Activated CD8-positive, alpha-beta T cell treated with anti-CD3 and anti-CD28 coated beads for 36 hours (primary cell): ENCODE results near the gene IL6ST. TPM values are rescaled to one million over a fixed set of nuclear protein-coding genes. Genes with fewer than 3 reads are reported as not detected.

ENCODE experiments used
- ATAC-seq: fragments of 200-7000 bp; cut with Tn5 transposase; one replicate; pipeline ENCODE4 v1.10.0; 2021; ENCODE audit warnings: mild to moderate bottlenecking, moderate library complexity
- CTCF ChIA-PET: fragments of 350-600 bp; sonication (Branson Sonifier 250); formaldehyde crosslinking; loops from one replicate; lab custom pipeline; 2021; ENCODE audit warnings: antibody characterized with exemption; lab: Charles Lee
- POLR2A ChIA-PET: fragments of 350-600 bp; sonication (Branson Sonifier 250); formaldehyde crosslinking; loops from one replicate; lab custom pipeline; 2021; ENCODE audit warnings: antibody characterized with exemption; lab: Charles Lee
- DNase-seq: peaks from one replicate; pipeline ENCODE4 v3.0.0-alpha.2; 2020
- H3K27ac Mint-ChIP-seq: one replicate; pipeline ENCODE4 v1.8.0; 2021; ENCODE audit warnings: mild to moderate bottlenecking, mixed read lengths
- H3K27me3 Mint-ChIP-seq: one replicate; pipeline ENCODE4 v1.8.0; 2021; ENCODE audit warnings: mixed read lengths
- H3K36me3 Mint-ChIP-seq: one replicate; pipeline ENCODE4 v1.8.0; 2021; ENCODE audit warnings: low read depth, mixed read lengths
- H3K4me1 Mint-ChIP-seq: one replicate; pipeline ENCODE4 v1.8.0; 2021; ENCODE audit warnings: low read depth, mixed read lengths
- H3K4me3 Mint-ChIP-seq: one replicate; pipeline ENCODE4 v1.8.0; 2021; ENCODE audit warnings: mild to moderate bottlenecking, moderate library complexity, mixed read lengths
- H3K9me3 Mint-ChIP-seq: one replicate; pipeline ENCODE4 v1.8.0; 2021; ENCODE audit warnings: mixed read lengths
- intact Hi-C: fragments of 100-400 bp; cut with micrococcal nuclease; formaldehyde crosslinking; loops from one replicate; pipeline ENCODE4 v1.10.0; 2022
- total RNA-seq, 2 experiments: library from RNA; stranded (reverse); gene quantifications; one replicate each; pipeline ENCODE4 v1.2.3, GENCODE V29; 2021
- TF ChIP-seq, protein P1 (sequence below): fragments of 200-600 bp; IDR thresholded peaks from one replicate; pipeline ENCODE4 v1.8.0; 2022; ENCODE audit warnings: antibody characterized with exemption, mild to moderate bottlenecking

Gene IL6ST
- total RNA-seq, 2 experiments from 2014 or later: 31.4 to 35.3 TPM

DNA sequence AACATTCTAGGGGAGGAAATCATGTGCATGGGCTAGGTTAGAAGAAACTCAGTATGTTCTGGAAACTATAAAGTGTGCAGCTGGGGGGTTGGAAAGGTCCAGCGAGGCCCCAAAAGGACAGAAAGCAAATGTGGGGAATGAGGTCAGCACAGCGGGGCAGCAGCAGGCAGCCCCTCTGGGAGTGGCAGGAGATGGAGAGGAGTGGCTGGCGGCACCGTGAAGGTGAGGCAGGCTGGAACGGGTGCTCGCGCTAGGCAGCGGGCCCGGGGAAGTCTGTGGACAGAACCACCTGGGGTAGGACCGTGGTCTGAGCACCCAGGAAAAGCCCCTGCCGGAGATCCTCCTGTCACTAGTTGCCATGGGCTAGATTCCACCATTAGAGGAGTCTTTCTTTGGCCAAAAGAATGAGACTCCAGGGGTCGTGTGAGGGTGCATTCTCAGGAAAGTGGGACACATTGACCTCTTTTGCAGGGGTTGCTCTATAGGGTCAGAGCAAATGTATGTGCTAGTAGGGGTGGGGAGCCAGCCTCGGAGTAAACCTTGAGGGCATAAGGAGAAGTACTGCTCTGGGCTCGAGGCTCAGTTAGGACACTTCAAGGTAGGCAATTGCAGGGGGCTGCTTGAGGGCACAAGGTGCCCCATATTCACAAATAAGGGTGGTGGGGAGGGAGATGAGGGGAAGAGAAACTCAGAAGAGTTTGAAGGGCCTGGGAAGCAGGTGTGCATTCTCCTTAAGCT lies 61.2 kb downstream of the IL6ST start:
- no peaks in the 10 kb centered on the region for H3K9me3 Mint-ChIP-seq
- H3K4me1 Mint-ChIP-seq: peaks cover 4% of the 10 kb centered on the region
- intact Hi-C loops: loop anchor here (2.0 kb wide), 1 partner anchor 267 kb away; no protein-coding TSS in a partner anchor
- ATAC-seq: no peak
- H3K27me3 Mint-ChIP-seq: no peaks in the 10 kb centered on the region
- no peak overlapping the region for H3K4me3 Mint-ChIP-seq
- POLR2A ChIA-PET: interaction anchor here (1.0 kb wide), 1 partner anchor 11 kb away, joined by 4 read pairs; no protein-coding TSS in a partner anchor
- DNase-seq: no peak
- CTCF ChIA-PET: interaction anchor here (1.8 to 2.1 kb wide), 3 partner anchors 10 to 268 kb away, joined by 4 to 10 read pairs (median 8); no protein-coding TSS in a partner anchor
- peaks cover 7% of the 10 kb centered on the region for H3K36me3 Mint-ChIP-seq
- H3K27ac Mint-ChIP-seq: peak overlapping the region; percentile 7
- TF ChIP-seq, protein P1, sequence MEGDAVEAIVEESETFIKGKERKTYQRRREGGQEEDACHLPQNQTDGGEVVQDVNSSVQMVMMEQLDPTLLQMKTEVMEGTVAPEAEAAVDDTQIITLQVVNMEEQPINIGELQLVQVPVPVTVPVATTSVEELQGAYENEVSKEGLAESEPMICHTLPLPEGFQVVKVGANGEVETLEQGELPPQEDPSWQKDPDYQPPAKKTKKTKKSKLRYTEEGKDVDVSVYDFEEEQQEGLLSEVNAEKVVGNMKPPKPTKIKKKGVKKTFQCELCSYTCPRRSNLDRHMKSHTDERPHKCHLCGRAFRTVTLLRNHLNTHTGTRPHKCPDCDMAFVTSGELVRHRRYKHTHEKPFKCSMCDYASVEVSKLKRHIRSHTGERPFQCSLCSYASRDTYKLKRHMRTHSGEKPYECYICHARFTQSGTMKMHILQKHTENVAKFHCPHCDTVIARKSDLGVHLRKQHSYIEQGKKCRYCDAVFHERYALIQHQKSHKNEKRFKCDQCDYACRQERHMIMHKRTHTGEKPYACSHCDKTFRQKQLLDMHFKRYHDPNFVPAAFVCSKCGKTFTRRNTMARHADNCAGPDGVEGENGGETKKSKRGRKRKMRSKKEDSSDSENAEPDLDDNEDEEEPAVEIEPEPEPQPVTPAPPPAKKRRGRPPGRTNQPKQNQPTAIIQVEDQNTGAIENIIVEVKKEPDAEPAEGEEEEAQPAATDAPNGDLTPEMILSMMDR: no peak

DNA sequence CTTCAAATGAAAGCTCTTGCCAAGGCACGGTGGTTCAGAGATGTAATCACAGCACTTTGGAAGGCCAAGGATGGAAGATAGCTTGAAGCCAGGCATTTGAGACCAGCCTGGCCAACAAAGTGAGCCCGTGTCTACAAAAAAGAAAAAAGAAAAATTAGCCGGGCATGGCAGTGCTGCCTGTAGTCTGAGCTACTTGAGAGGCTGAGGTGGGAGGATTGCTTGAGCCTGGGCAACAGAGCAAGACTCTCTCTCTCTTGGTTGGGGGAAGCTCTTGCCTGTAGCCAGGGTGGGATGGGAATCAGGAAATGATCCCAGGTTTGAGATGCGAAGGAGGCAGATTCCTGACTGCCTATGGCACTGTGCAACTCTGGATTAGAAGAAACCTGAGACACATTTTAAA lies 62.1 kb downstream of the IL6ST start:
- H3K4me1 Mint-ChIP-seq: peaks cover 4% of the 10 kb centered on the region
- no peak for ATAC-seq
- POLR2A ChIA-PET: interaction anchor here (1.0 kb wide), 1 partner anchor 10 kb away, joined by 4 read pairs; no protein-coding TSS in a partner anchor
- H3K27ac Mint-ChIP-seq: no peak overlapping the region
- DNase-seq: no peak
- CTCF ChIA-PET: interaction anchor here (1.8 to 2.1 kb wide), 3 partner anchors 9 to 269 kb away, joined by 4 to 10 read pairs (median 8); no protein-coding TSS in a partner anchor
- H3K4me3 Mint-ChIP-seq: no peak overlapping the region
- H3K36me3 Mint-ChIP-seq: peaks cover 2% of the 10 kb centered on the region
- H3K27me3 Mint-ChIP-seq: no peaks in the 10 kb centered on the region
- intact Hi-C loops: no loop called here
- TF ChIP-seq, protein P1: no peak
- no peaks in the 10 kb centered on the region for H3K9me3 Mint-ChIP-seq

DNA sequence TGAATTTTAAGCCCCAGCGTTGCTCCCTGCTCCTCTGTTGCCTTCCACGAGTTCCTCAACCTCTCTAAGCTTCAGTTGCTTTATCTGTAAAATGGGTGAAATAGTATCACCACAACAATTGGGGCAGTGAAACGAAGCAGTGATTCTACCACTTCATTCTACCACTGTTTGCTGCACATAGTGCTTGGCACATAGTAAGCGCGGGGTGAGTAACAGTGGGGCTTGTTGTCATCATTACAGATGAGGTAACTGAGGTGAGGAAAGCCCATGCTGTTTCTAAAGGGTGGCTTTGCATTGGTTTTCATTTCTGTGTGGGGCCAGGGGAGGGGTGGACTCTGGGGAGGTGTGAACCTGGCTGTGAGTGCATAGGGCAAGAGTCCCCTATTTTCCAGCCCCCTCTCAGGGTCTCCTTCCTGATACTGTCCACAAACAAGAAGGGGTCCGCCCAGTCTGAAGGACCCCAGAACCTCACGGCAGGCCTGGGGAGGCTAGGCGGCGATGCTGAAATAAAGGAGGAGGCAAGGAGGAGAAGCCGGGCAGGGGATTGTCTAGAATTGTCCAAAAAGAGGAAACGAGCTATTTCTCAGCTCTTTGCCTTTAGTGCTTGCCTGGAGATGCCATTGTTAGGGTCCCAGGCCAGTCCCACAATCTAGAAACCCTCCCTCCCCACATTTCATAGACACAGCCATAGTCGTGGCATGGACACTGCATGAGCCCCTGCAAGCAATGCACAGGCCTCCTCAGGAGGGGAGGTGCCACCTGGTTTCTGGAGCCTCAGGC lies 65.6 kb downstream of the IL6ST start:
- no peaks in the 10 kb centered on the region for H3K9me3 Mint-ChIP-seq
- ChIA-PET CTCF (no interaction called here), POLR2A (interaction anchor here (0.6 kb wide), 1 partner anchor 21 kb away, joined by 3 read pairs; no protein-coding TSS in a partner anchor)
- no peaks in the 10 kb centered on the region for H3K36me3 Mint-ChIP-seq
- H3K4me1 Mint-ChIP-seq: no peaks in the 10 kb centered on the region
- no peak overlapping the region for H3K27ac Mint-ChIP-seq
- ATAC-seq: no peak
- no peaks in the 10 kb centered on the region for H3K27me3 Mint-ChIP-seq
- no peak overlapping the region for H3K4me3 Mint-ChIP-seq
- DNase-seq: no peak
- TF ChIP-seq, protein P1: no peak
- intact Hi-C loops: no loop called here

DNA sequence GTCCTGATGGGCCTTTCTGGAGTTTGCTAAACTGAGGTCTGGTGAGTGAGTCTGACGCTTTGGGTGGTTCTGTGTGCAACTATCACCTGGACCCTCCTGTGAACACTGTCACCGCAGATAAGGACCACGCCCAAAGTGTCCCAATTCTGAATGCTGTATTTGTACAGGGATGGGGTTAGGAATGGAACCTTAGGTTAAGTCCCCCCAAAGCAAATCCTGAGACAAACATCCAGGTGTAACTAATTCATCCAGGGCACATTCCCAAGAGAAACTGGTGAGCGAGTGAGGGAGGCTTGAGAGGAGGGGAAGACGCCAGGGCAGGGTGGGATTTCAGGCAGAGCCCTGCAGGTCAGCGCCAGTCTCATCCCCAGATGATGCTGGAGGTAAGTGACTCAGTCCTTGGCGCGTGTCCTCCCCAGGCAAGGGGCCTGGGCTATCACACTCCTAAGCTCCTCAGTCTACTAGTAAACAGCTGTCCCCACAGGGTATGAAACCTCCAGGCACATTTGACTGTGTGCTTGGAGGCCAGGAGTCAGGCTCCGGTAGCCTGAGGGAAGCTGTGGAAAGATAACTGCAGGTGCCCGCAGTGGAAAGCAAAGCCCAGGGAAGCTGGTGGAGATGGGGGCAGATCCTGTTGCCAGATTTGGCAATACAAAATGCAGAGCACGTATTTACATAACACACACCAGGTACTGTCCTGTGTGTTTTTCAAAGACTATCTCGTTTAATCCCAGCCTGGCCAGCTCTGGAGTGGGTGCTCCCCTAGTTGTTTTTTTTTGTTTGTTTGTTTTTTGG lies 66.7 kb downstream of the IL6ST start:
- ChIA-PET POLR2A (no interaction called here), CTCF (interaction anchor here (0.7 kb wide), 1 partner anchor 10 kb away, joined by 3 read pairs; no protein-coding TSS in a partner anchor)
- TF ChIP-seq, protein P1: no peak
- DNase-seq: no peak
- no peaks in the 10 kb centered on the region for H3K27me3 Mint-ChIP-seq
- intact Hi-C loops: no loop called here
- H3K4me3 Mint-ChIP-seq: no peak overlapping the region
- no peak for ATAC-seq
- no peak overlapping the region for H3K27ac Mint-ChIP-seq
- peaks cover 5% of the 10 kb centered on the region for H3K4me1 Mint-ChIP-seq
- H3K9me3 Mint-ChIP-seq: no peaks in the 10 kb centered on the region
- H3K36me3 Mint-ChIP-seq: no peaks in the 10 kb centered on the region
